MG63 (cell line): ENCODE results near the gene SCLT1. TPM values are rescaled to one million over a fixed set of nuclear protein-coding genes. Genes with fewer than 3 reads are reported as not detected.

Experiments
- DNase-seq: peaks from one replicate; pipeline ENCODE4 v3.0.0-alpha.2; 2020
- H3K27me3 ChIP-seq: fragments of 250-450 bp; sonication (Bioruptor Pico); 2 replicates; pipeline ENCODE4 v1.5.1; 2020; ENCODE audit warnings: mild to moderate bottlenecking, moderate library complexity
- H3K36me3 ChIP-seq: fragments of 250-450 bp; sonication (Bioruptor Pico); 2 replicates; pipeline ENCODE4 v1.5.1; 2020; ENCODE audit warnings: mild to moderate bottlenecking, moderate library complexity
- H3K4me3 ChIP-seq: fragments of 250-450 bp; sonication (Bioruptor Pico); 2 replicates; pipeline ENCODE4 v1.5.1; 2020; ENCODE audit warnings: mild to moderate bottlenecking, moderate library complexity
- H3K9me3 ChIP-seq: fragments of 250-450 bp; sonication (Bioruptor Pico); 2 replicates; pipeline ENCODE4 v1.5.1; 2020; ENCODE audit warnings: mild to moderate bottlenecking, moderate library complexity
- total RNA-seq: library from RNA; depleted of rRNA; stranded (reverse); fragments of >200 nt; shearing (Covaris generic); gene quantifications from 2 replicates; pipeline ENCODE4 v1.2.3, GENCODE V29; 2014; ENCODE audit warnings: low replicate concordance

SCLT1 gene
- total RNA-seq, 1 experiment from 2014 or later = 13.9 TPM

- no peak for DNase-seq
- Histone ChIP-seq H3K36me3 (peaks cover 50% of the 10 kb centered on the region), H3K9me3 (no peaks in the 10 kb centered on the region), H3K4me3 (no peak overlapping the region), H3K27me3 (no peaks in the 10 kb centered on the region)
These were observed 223.4 kb downstream of the SCLT1 start for GRCh38 chr4:128869776-128870509.

GRCh38 chr4:128868758-128869157, 224.6 kb downstream of the SCLT1 start:
- H3K36me3 ChIP-seq = peaks cover 57% of the 10 kb centered on the region
- DNase-seq = no peak
- no peaks in the 10 kb centered on the region for H3K27me3 ChIP-seq
- H3K4me3 ChIP-seq = no peak overlapping the region
- H3K9me3 ChIP-seq = no peaks in the 10 kb centered on the region

GRCh38 chr4:128866691-128867090, 226.6 kb downstream of the SCLT1 start:
- no peaks in the 10 kb centered on the region for H3K9me3 ChIP-seq
- no peaks in the 10 kb centered on the region for H3K27me3 ChIP-seq
- DNase-seq = no peak
- H3K36me3 ChIP-seq = peaks cover 52% of the 10 kb centered on the region
- no peak overlapping the region for H3K4me3 ChIP-seq

- H3K9me3 ChIP-seq = no peaks in the 10 kb centered on the region
- DNase-seq = no peak
- peaks cover 52% of the 10 kb centered on the region for H3K36me3 ChIP-seq
- no peaks in the 10 kb centered on the region for H3K27me3 ChIP-seq
- H3K4me3 ChIP-seq = no peak overlapping the region
These were observed 227.1 kb downstream of the SCLT1 start for GRCh38 chr4:128866269-128866668.

GRCh38 chr4:128865132-128865531, 228.2 kb downstream of the SCLT1 start:
- Histone ChIP-seq H3K27me3 (no peaks in the 10 kb centered on the region), H3K9me3 (no peaks in the 10 kb centered on the region), H3K36me3 (peaks cover 53% of the 10 kb centered on the region), H3K4me3 (no peak overlapping the region)
- no peak for DNase-seq

GRCh38 chr4:128863312-128864075, 229.8 kb downstream of the SCLT1 start:
- peak; percentile 49 for DNase-seq

GRCh38 chr4:128862608-128863311, 230.6 kb downstream of the SCLT1 start:
- no peak for DNase-seq
- Histone ChIP-seq H3K4me3 (no peak overlapping the region), H3K36me3 (peaks cover 52% of the 10 kb centered on the region), H3K9me3 (no peaks in the 10 kb centered on the region), H3K27me3 (no peaks in the 10 kb centered on the region)

More at GRCh38 chr4:128863312-128864075, 229.8 kb downstream of the SCLT1 start:
- H3K9me3 ChIP-seq = no peaks in the 10 kb centered on the region
- peaks cover 54% of the 10 kb centered on the region for H3K36me3 ChIP-seq
- no peak overlapping the region for H3K4me3 ChIP-seq
- no peaks in the 10 kb centered on the region for H3K27me3 ChIP-seq

DNA sequence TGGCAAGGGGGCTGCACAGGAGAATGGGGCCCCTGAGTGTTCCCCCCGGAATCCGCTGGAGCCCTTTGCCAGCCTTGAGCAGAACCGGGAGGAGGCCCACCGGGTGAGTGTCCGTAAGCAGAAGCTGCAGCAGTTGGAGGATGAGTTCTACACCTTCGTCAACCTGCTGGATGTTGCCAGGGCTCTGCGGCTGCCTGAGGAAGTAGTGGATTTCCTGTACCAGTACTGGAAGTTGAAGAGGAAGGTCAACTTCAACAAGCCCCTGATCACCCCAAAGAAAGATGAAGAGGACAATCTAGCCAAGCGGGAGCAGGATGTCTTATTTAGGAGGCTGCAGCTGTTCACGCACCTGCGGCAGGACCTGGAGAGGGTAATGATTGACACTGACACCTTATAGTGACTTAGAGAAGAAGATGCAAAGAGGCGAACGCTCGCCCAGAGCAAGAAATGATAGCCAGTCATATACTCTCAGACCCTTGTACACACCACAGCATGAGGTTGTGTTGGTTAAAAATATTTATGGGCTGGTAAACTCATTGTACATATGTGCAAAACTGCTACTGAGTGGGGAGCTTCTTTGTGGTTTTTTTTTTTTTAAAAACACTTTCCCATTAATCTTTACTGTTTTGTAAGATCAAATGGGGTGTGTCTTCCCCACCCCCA, 231.4 kb downstream of the SCLT1 start:
- Histone ChIP-seq H3K36me3 (peaks cover 50% of the 10 kb centered on the region), H3K27me3 (no peaks in the 10 kb centered on the region), H3K9me3 (no peaks in the 10 kb centered on the region), H3K4me3 (no peak overlapping the region)
- DNase-seq = no peak

DNA sequence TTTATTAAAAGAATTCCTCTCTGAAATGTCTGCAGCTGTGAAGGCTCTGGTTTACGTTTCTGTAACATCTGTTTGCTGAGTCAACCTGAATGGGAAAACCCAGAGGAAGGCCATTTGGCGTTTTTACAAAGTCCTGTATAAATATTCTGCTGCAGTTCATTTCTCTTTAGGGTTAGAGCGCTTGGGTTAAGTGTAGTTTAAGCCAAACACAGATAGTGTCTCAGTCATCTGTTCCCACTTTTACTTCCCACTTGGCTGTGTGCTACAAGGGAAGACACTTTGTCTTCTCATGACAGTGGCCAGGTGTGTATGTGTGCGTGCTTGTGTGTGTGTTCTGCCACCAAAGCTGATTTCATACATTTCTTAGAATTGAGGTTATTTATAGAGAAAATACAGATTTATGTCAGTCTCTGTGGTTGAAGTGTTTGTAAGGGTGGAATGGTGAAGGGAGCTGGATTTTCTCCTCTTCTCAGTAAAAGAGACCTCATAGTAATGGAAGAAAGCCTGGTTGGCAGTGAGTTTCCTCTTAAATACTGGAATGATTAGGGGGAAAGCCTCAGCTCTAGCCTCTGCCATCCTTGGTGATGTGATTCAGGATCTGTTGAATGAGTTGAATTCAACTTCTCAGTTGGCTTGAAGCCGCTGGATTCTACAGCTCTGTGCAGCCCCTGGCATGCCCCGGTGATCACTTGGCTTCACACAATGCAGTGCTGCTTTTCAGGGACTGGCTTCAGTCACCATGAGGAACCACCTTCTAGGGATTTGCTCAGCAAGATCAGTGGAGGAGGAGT, 233.3 kb downstream of the SCLT1 start:
- peaks cover 45% of the 10 kb centered on the region for H3K36me3 ChIP-seq
- no peak for DNase-seq
- H3K4me3 ChIP-seq = no peak overlapping the region
- no peaks in the 10 kb centered on the region for H3K9me3 ChIP-seq
- H3K27me3 ChIP-seq = no peaks in the 10 kb centered on the region

DNA sequence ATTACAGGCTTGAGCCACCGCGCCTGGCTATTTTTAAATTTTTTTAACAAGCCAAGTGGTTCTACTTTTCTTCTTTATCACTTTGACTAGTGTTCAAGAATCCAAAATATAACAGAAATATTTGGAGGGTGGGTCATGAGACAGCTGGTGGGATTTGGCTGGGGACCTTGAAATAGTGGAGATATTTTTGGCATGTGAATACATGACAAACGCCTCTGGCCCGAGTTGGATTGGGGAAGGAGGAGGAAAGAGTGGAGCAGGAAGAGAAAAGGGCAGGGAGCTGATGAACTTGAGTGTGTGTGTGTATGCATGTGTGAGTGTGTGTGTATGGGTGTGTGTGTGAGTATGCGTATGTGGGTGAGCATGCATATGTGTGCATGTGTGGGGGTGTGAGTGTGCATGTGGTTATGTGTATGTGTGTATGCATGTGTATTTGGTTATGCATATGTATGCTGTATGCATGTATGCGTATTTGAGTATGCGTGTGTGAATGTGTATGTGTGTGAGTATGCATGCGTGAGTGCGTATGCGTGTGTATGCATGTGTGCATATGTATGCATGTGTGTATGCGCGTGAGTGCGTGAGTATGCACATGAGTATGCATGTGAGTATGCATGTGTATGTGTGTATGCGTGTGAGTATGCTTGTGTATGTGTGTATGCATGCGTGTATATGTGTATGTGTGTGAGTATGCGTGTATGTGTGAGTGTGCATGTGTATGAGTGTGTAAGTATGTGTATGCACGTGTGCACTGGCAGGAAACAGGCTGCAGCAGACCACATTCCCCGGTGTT, 234.3 kb downstream of the SCLT1 start:
- H3K36me3 ChIP-seq = peaks cover 40% of the 10 kb centered on the region
- H3K4me3 ChIP-seq = no peak overlapping the region
- DNase-seq = peak; percentile 55
- no peaks in the 10 kb centered on the region for H3K27me3 ChIP-seq
- H3K9me3 ChIP-seq = no peaks in the 10 kb centered on the region

DNA sequence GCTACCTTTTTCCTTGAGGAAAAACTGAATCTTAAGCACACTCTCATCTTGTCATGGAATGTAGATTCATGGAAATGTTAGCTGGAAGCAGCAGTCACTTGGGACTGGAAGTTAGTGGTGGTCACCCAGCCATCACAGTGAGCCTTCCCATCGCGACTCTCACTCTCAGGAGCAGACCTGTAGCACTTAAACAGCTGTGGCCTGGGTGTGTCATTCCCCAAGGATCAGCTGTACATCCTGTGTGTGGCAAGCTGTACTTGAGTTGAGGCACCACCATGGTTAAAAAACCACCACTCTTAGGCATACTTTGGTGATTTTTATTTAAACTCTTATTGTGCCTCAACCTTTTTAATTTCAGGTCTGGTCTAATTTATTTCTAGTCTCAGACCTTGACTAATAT, 237.1 kb downstream of the SCLT1 start:
- H3K4me3 ChIP-seq = no peak overlapping the region
- no peaks in the 10 kb centered on the region for H3K9me3 ChIP-seq
- DNase-seq = no peak
- peaks cover 34% of the 10 kb centered on the region for H3K36me3 ChIP-seq
- H3K27me3 ChIP-seq = no peaks in the 10 kb centered on the region

DNA sequence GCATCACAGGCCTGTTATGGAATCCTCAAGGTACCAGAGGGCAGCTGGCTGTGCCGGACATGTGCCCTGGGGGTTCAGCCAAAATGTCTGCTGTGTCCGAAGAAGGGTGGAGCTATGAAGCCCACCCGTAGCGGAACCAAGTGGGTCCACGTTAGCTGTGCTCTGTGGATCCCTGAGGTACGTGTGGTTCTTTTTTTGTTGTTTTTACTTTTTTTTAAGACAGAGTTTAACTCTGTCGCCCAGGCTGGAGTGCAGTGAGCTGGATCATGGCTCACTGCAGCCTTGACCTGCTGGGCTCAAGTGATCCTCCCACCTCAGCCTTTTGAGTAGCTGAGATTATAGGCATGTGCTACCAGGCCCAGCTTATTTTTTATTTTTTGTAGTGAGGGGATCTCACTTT, 237.7 kb downstream of the SCLT1 start:
- Histone ChIP-seq H3K27me3 (no peaks in the 10 kb centered on the region), H3K36me3 (peaks cover 34% of the 10 kb centered on the region), H3K4me3 (no peak overlapping the region), H3K9me3 (no peaks in the 10 kb centered on the region)
- no peak for DNase-seq

DNA sequence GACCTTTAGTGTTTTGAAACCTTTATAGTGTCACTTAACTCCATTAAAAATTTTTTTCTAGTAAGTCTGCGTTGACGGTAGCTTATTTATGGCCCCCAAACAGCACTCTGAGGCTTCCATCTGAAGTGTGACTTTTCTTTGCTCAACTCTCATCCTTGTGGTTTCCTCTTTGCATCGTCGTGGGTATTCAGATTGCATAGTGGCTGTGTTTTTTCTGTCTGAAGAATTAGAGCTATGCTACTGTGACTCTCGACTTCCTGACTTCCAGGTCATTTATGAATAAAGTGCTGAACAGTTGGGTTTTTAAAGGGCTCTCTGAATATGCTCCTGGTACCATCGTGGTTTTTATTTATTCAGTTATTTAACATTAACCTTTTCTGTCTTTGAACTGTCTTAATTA, 238.9 kb downstream of the SCLT1 start:
- Histone ChIP-seq H3K27me3 (no peaks in the 10 kb centered on the region), H3K36me3 (peaks cover 36% of the 10 kb centered on the region), H3K4me3 (no peak overlapping the region), H3K9me3 (no peaks in the 10 kb centered on the region)
- DNase-seq = no peak

DNA sequence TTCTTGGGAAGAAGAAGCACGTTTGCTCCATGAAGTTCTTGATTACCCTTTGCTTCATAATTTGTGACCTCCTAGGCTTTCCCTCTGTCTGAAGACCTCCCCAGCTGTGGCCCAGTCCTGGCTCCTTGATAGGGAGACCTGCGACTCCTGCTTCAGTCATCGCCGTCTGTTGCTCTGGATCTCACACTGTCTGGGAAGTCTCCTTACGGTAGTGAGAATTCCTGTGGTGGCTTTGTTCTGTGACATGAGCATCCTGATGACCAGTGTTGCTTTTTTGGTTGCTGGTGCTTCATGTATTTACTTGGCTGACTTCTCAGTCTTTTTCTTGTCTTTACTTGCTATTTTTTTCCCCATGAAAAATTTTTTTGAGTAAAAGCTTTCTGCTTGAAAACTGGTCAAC, 239.6 kb downstream of the SCLT1 start:
- Histone ChIP-seq H3K4me3 (no peak overlapping the region), H3K36me3 (peaks cover 33% of the 10 kb centered on the region), H3K9me3 (no peaks in the 10 kb centered on the region), H3K27me3 (no peaks in the 10 kb centered on the region)
- no peak for DNase-seq

DNA sequence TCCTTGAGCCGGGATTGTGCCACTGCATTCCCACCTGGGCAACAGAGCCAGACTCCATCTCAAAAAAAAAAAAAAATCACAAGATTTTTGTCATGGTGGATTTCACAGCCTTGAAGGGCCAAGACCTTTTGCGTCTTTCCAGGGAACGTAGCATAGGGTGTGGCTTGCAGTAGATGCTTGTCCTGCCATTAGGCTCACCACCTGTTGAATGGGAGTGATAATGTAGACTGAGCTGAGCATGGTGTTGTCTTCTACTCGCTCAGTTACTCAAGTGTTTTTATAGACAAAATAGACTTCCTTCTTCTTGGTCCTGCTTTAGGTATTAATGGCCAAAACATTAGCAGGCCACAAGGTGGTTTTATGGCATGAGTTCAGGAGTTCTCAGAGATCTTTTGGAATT, 243.1 kb downstream of the SCLT1 start:
- H3K27me3 ChIP-seq = no peaks in the 10 kb centered on the region
- H3K9me3 ChIP-seq = no peaks in the 10 kb centered on the region
- no peak overlapping the region for H3K4me3 ChIP-seq
- no peak for DNase-seq
- H3K36me3 ChIP-seq = peaks cover 43% of the 10 kb centered on the region
